Right cardiac atrium (tissue), 5 donors: ENCODE measurements around the gene KRTAP5-9. TPM values are rescaled to one million over a fixed set of nuclear protein-coding genes. Genes with fewer than 3 reads are reported as not detected.
A peak's percentile ranks its signal among the peaks of the same experiment; 100 is the strongest.
"Not testable (repeated sequence)": the region's sequence is repeated elsewhere in the genome, so short reads cannot be mapped to it uniquely, and the experiment has no call there.

ENCODE experiments used
- ATAC-seq, 2 donors: fragments of 200-7000 bp; cut with Tn5 transposase; one replicate each; pipeline versions ENCODE4 v1.8.0 to v1.9.1; 2020; ENCODE audit warnings: moderate library complexity in 2 of 2, mild to moderate bottlenecking in 1 of 2
- DNase-seq, 3 donors: peaks; one replicate each; pipeline ENCODE4 v3.0.0-alpha.2; 2020
- H3K27ac ChIP-seq: one replicate; pipeline ENCODE4 v1.5.1; 2013; ENCODE audit warnings: mild to moderate bottlenecking, low read length, control low read depth, moderate library complexity
- H3K27me3 ChIP-seq: one replicate; pipeline ENCODE4 v1.6.1; 2013; ENCODE audit not compliant: control insufficient read depth, insufficient read depth
- H3K4me1 ChIP-seq: one replicate; pipeline ENCODE4 v1.6.1; 2013; ENCODE audit warnings: low read length; ENCODE audit not compliant: control insufficient read depth, insufficient read depth
- H3K4me3 ChIP-seq: one replicate; pipeline ENCODE4 v1.5.1; 2013; ENCODE audit warnings: low read length, control low read depth
- H3K9me3 ChIP-seq: one replicate; pipeline ENCODE4 v1.6.1; 2013; ENCODE audit warnings: low read length; ENCODE audit not compliant: control insufficient read depth
- WGBS: extraction: QIAGEN DNeasy Blood & Tissue Kit; methylation state at CpG from one replicate; pipeline ENCODE4 v1.1.7; 2013; 5-methylcytosine and 5-hydroxymethylcytosine counted together
- intact Hi-C, 4 donors: fragments of 100-400 bp; cut with DNase I; formaldehyde crosslinking; loops; one replicate each; pipeline versions ENCODE4 v1.11.0 to v1.14.0; 2022 to 2023
- polyA plus RNA-seq: library from polyadenylated mRNA; stranded (reverse); fragments of 200-250 nt; gene quantifications from one replicate; pipeline ENCODE4 v1.2.3, GENCODE V29; 2013
- total RNA-seq, 4 donors: library from RNA; stranded (reverse); fragmentation: NEBNext Ultra II Directional; extraction: Animal tissue kit (Norgen Biotek cat#: 25700); gene quantifications; one replicate each; pipeline ENCODE4 v1.2.1, GENCODE V29; 2021
- donor health status: healthy with polysubstance abuse.
- donor health status: DM: no; HTN: yes; CAD: no.
- donor health status: DM: no; HTN: no; CAD: no.
- donor health status: DM: no; HTN: yes; CAD: no; lungs with severe emphysema.
- donor health status: DM: yes; HTN: yes; CAD: no.

Gene KRTAP5-9
- total and polyA plus RNA-seq, 5 donors, result not detected

GRCh38 chr11:71518506-71519471 is 29.4 kb upstream of the KRTAP5-9 start:
- H3K27ac ChIP-seq, result no peak overlapping the region
- intact Hi-C loops, result no loop called here
- DNase-seq, result no peak
- WGBS, result 93% methylated on average over 55 of the region's 55 CpGs
- ATAC-seq, result peak in 1 of 2 donors; percentile 14
- H3K4me1 ChIP-seq, result no peaks in the 10 kb centered on the region
- H3K9me3 ChIP-seq, result no peaks in the 10 kb centered on the region
- no peak overlapping the region for H3K4me3 ChIP-seq
- H3K27me3 ChIP-seq, result no peaks in the 10 kb centered on the region

GRCh38 chr11:71519546-71519945 is 28.7 kb upstream of the KRTAP5-9 start:
- WGBS, result 56% methylated on average over 10 of the region's 10 CpGs
- intact Hi-C loops, result no loop called here
- DNase-seq, result no peak
- no peak for ATAC-seq
- Histone ChIP-seq H3K27me3 (no peaks in the 10 kb centered on the region), H3K27ac (no peak overlapping the region), H3K4me1 (no peaks in the 10 kb centered on the region), H3K4me3 (no peak overlapping the region), H3K9me3 (no peaks in the 10 kb centered on the region)

GRCh38 chr11:71525188-71525937 is 22.9 kb upstream of the KRTAP5-9 start:
- no peak overlapping the region for H3K4me3 ChIP-seq
- H3K27me3 ChIP-seq, result no peaks in the 10 kb centered on the region
- no peak for ATAC-seq
- no peaks in the 10 kb centered on the region for H3K4me1 ChIP-seq
- DNase-seq, result no peak
- intact Hi-C loops, result no loop called here
- WGBS, result 61% methylated on average over 3 of the region's 3 CpGs
- no peak overlapping the region for H3K27ac ChIP-seq
- no peaks in the 10 kb centered on the region for H3K9me3 ChIP-seq

GRCh38 chr11:71525938-71526495 is 22.2 kb upstream of the KRTAP5-9 start:
- 79% methylated on average over 2 of the region's 2 CpGs for WGBS
- intact Hi-C loops, result no loop called here
- no peak for ATAC-seq

GRCh38 chr11:71526796-71527575 is 21.2 kb upstream of the KRTAP5-9 start, which contains the start of gene KRTAP5-7:
Gene KRTAP5-7 (plus strand): TSS chr11:71527267. CDS start chr11:71527301, 34 bp downstream.
- intact Hi-C loops, DNase-seq, H3K4me1 ChIP-seq, H3K4me3 ChIP-seq, ATAC-seq, H3K27ac ChIP-seq, H3K27me3 ChIP-seq, H3K9me3 ChIP-seq: not testable (repeated sequence)
- WGBS, result 45% methylated on average over 10 of the region's 10 CpGs

More at GRCh38 chr11:71525938-71526495, 22.2 kb upstream of the KRTAP5-9 start:
- Histone ChIP-seq H3K9me3 (no peaks in the 10 kb centered on the region), H3K27me3 (no peaks in the 10 kb centered on the region), H3K27ac (no peak overlapping the region), H3K4me1 (no peaks in the 10 kb centered on the region), H3K4me3 (no peak overlapping the region)
- DNase-seq, result no peak

- Histone ChIP-seq H3K27ac (no peak overlapping the region), H3K27me3 (no peaks in the 10 kb centered on the region), H3K4me3 (no peak overlapping the region), H3K9me3 (no peaks in the 10 kb centered on the region), H3K4me1 (no peaks in the 10 kb centered on the region)
- WGBS, result 89% methylated on average over 6 of the region's 6 CpGs
- DNase-seq (no peak), ATAC-seq (no peak)
- intact Hi-C loops, result no loop called here
Observed at GRCh38 chr11:71527576-71528210, 20.5 kb upstream of the KRTAP5-9 start.

- no peaks in the 10 kb centered on the region for H3K27me3 ChIP-seq
- no peaks in the 10 kb centered on the region for H3K9me3 ChIP-seq
- H3K27ac ChIP-seq, result no peak overlapping the region
- intact Hi-C loops, result no loop called here
- H3K4me3 ChIP-seq, result no peak overlapping the region
- DNase-seq (no peak), ATAC-seq (no peak)
- WGBS, result 91% methylated on average over 11 of the region's 11 CpGs
- H3K4me1 ChIP-seq, result no peaks in the 10 kb centered on the region
Observed at GRCh38 chr11:71530602-71531001, 17.6 kb upstream of the KRTAP5-9 start.

GRCh38 chr11:71532036-71532610 is 16.1 kb upstream of the KRTAP5-9 start:
- 81% methylated on average over 10 of the region's 10 CpGs for WGBS
- no peaks in the 10 kb centered on the region for H3K27me3 ChIP-seq
- intact Hi-C loops, result no loop called here
- ATAC-seq (no peak), DNase-seq (no peak)
- no peak overlapping the region for H3K4me3 ChIP-seq
- H3K4me1 ChIP-seq, result no peaks in the 10 kb centered on the region
- H3K27ac ChIP-seq, result no peak overlapping the region
- no peaks in the 10 kb centered on the region for H3K9me3 ChIP-seq

- H3K9me3 ChIP-seq, H3K27me3 ChIP-seq, DNase-seq, H3K4me1 ChIP-seq, intact Hi-C loops, H3K4me3 ChIP-seq, ATAC-seq, H3K27ac ChIP-seq: not testable (repeated sequence)
- 56% methylated on average over 17 of the region's 17 CpGs for WGBS
Observed at GRCh38 chr11:71534711-71535608, 13.3 kb upstream of the KRTAP5-9 start.
